HepG2 (cell line): ENCODE measurements around the gene HINFP. TPM values are rescaled to one million over a fixed set of nuclear protein-coding genes. Genes with fewer than 3 reads are reported as not detected.

ENCODE experiments used
- CBFB ChIP-seq: sonication (generic); formaldehyde crosslinking; IDR thresholded peaks from 2 replicates; pipeline ENCODE4 v1.4.0; 2020; ENCODE audit warnings: missing genetic modification reagents
- CREB1 ChIP-seq, 2 experiments: fragments of 450-650 bp in 1 of 2; IDR thresholded peaks; 2 replicates each; pipeline ENCODE4 v1.6.1; 2016 to 2017; ENCODE audit warnings: control low read depth in 1 of 2, mild to moderate bottlenecking in 1 of 2, missing compliant biosample characterization in 1 of 2, missing genetic modification characterization in 1 of 2
- ETV6 ChIP-seq: sonication (generic); formaldehyde crosslinking; conservative IDR thresholded peaks from 2 replicates; pipeline ENCODE4 v1.4.0; 2020; ENCODE audit warnings: missing genetic modification reagents
- FOXC1 ChIP-seq: sonication (generic); formaldehyde crosslinking; IDR thresholded peaks from 2 replicates; pipeline ENCODE4 v1.8.0; 2022; ENCODE audit warnings: mild to moderate bottlenecking, missing genetic modification reagents, borderline replicate concordance
- FOXM1 ChIP-seq: sonication (generic); formaldehyde crosslinking; IDR thresholded peaks from 2 replicates; pipeline ENCODE4 v1.5.0; 2020; ENCODE audit warnings: missing genetic modification reagents
- GABPB1 ChIP-seq: IDR thresholded peaks from 2 replicates; pipeline ENCODE4 v1.6.1; 2016; ENCODE audit warnings: mild to moderate bottlenecking, missing genetic modification reagents, moderate library complexity, missing compliant biosample characterization
- MEIS2 ChIP-seq: sonication (generic); formaldehyde crosslinking; IDR thresholded peaks from 2 replicates; pipeline ENCODE4 v1.9.0; 2021; ENCODE audit warnings: mild to moderate bottlenecking, missing genetic modification reagents
- MZF1 ChIP-seq: sonication (generic); formaldehyde crosslinking; IDR thresholded peaks from 2 replicates; pipeline ENCODE4 v1.8.1; 2023; ENCODE audit warnings: mild to moderate bottlenecking, missing genetic modification reagents, borderline replicate concordance
- PHF20 ChIP-seq: sonication (generic); formaldehyde crosslinking; IDR thresholded peaks from 2 replicates; pipeline ENCODE4 v1.5.0; 2020; ENCODE audit warnings: mild to moderate bottlenecking, missing genetic modification reagents
- PHF21A ChIP-seq: sonication (generic); formaldehyde crosslinking; IDR thresholded peaks from 2 replicates; pipeline ENCODE4 v1.5.0; 2020; ENCODE audit warnings: mild to moderate bottlenecking, missing genetic modification reagents
- PHF5A ChIP-seq: IDR thresholded peaks from one replicate; pipeline ENCODE4 v1.6.1; 2018; ENCODE audit warnings: low read depth, missing genetic modification reagents; ENCODE audit not compliant: unreplicated experiment
- PITX1 ChIP-seq: sonication (generic); formaldehyde crosslinking; IDR thresholded peaks from 2 replicates; pipeline ENCODE4 v1.5.1; 2020; ENCODE audit warnings: mild to moderate bottlenecking, missing genetic modification reagents
- POLR2AphosphoS2 ChIP-seq: IDR thresholded peaks from 2 replicates; pipeline ENCODE4 v1.6.1; 2011; ENCODE audit warnings: low read depth, low read length, improper control_type of control experiment
- SIX4 ChIP-seq: sonication (generic); formaldehyde crosslinking; IDR thresholded peaks from 2 replicates; pipeline ENCODE4 v1.4.0; 2020; ENCODE audit warnings: missing genetic modification reagents
- SMC3 ChIP-seq: IDR thresholded peaks from 2 replicates; pipeline ENCODE4 v1.6.1; 2011; ENCODE audit warnings: low read length, improper control_type of control experiment
- SNAPC2 ChIP-seq: sonication (generic); formaldehyde crosslinking; IDR thresholded peaks from 2 replicates; pipeline ENCODE4 v1.8.1; 2022; ENCODE audit warnings: mild to moderate bottlenecking, missing genetic modification reagents
- SOX6 ChIP-seq, 2 experiments: fragments of 450-650 bp in 1 of 2; sonication (generic) in 1 of 2; formaldehyde crosslinking in 1 of 2; IDR thresholded peaks; 2 replicates each; pipeline versions ENCODE4 v1.4.0 to v1.6.1; 2017 to 2020; ENCODE audit warnings: antibody characterized with exemption in 1 of 2, mild to moderate bottlenecking in 1 of 2, missing genetic modification reagents in 1 of 2
- TCF12 ChIP-seq, 2 experiments: fragments of 450-650 bp in 1 of 2; sonication (generic) in 1 of 2; formaldehyde crosslinking in 1 of 2; IDR thresholded peaks; 2 replicates each; pipeline versions ENCODE4 v1.6.1 to v1.8.0; 2017 to 2022; ENCODE audit warnings: antibody characterized with exemption in 1 of 2, mild to moderate bottlenecking in 1 of 2, missing genetic modification reagents in 1 of 2, moderate library complexity in 1 of 2
- ZFX ChIP-seq: sonication (generic); formaldehyde crosslinking; IDR thresholded peaks from 2 replicates; pipeline ENCODE4 v1.4.0; 2020; ENCODE audit warnings: mild to moderate bottlenecking, low read depth, missing genetic modification reagents, moderate library complexity
- ZNF430 ChIP-seq: sonication (generic); formaldehyde crosslinking; IDR thresholded peaks from 2 replicates; pipeline ENCODE4 v1.9.0; 2021; ENCODE audit warnings: mild to moderate bottlenecking, missing genetic modification reagents
- ZNF501 ChIP-seq: sonication (generic); formaldehyde crosslinking; IDR thresholded peaks from 2 replicates; pipeline ENCODE4 v1.5.1; 2020; ENCODE audit warnings: mild to moderate bottlenecking, moderate library complexity, missing genetic modification reagents
- ZNF549 ChIP-seq: sonication (generic); formaldehyde crosslinking; IDR thresholded peaks from 2 replicates; pipeline ENCODE4 v1.5.0; 2020; ENCODE audit warnings: missing genetic modification reagents
- polyA plus RNA-seq, 8 experiments: library from polyadenylated mRNA; depleted of rRNA in 3 of 8; stranded (reverse) in 7 of 8; unstranded in 1 of 8; fragments of >200 nt; fragmentation: Illumina TruSeq in 4 of 8; extraction: Trizol in 4 of 8; gene quantifications; 2 replicates each; pipeline versions ENCODE4 v1.2.1 to v1.2.3, GENCODE V29; 2011 to 2016; ENCODE audit warnings: low read depth in 4 of 8, missing spikeins in 1 of 8, mixed read lengths in 1 of 8; ENCODE audit not compliant: insufficient read depth in 1 of 8
- total RNA-seq, 5 experiments: library from RNA; depleted of rRNA; stranded (reverse); fragments of >200 nt; fragmentation: Illumina TruSeq; extraction: Trizol; gene quantifications; 2 replicates each; pipeline ENCODE4 v1.2.3, GENCODE V29; 2016; ENCODE audit warnings: low read depth in 1 of 5
- TF ChIP-seq, protein P1 (sequence below): sonication (generic); formaldehyde crosslinking; IDR thresholded peaks from 2 replicates; pipeline ENCODE4 v1.9.0; 2022; ENCODE audit warnings: missing genetic modification reagents, mild to moderate bottlenecking, borderline replicate concordance
- TF ChIP-seq, protein P2 (sequence below): sonication (generic); formaldehyde crosslinking; IDR thresholded peaks from 2 replicates; pipeline ENCODE4 v1.5.0; 2020; ENCODE audit warnings: mild to moderate bottlenecking, missing genetic modification reagents
- TF ChIP-seq, protein P3 (sequence below): sonication (generic); formaldehyde crosslinking; IDR thresholded peaks from 2 replicates; pipeline ENCODE4 v1.8.0; 2022; ENCODE audit warnings: missing genetic modification reagents, mild to moderate bottlenecking, inconsistent platforms, borderline replicate concordance

The HINFP gene
- total and polyA plus RNA-seq, 2 of the 13 experiments (the other 11 are each of a cell fraction or from before 2014, with no cell fraction given) = 15.1 to 21.4 TPM

DNA sequence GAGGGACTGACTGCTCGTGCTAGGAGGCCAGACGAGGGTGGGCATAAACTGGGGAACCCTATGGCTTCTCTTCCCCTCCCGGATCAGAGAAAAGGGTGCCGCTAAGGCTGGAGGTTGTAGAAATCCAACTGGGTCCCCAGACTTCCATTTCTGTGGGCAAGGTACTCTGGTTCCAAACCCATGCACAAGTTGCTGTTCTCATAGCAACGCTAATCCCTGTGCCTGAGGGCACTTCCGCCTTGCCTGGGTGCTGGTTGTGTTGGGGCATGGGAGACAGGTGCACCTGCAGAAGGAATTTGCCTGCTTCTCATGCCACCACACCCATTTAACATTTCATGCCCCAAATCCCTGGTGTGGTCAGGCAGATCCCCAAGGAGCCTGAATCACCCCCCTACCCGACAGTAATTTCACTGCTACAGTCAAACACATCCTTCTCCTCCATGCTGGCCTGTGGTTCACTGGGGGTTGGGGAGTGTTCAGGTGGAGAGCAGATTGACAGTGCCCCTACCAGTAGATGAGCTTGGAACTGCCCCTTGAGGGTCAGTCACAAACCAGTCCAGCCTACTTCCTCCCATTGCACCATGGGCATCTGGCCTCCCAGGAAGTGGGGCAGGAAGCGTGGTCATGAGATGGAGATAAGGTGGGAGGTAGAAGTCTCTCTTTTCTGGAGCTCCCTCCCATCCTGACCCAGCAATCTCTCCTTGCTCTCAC is 13.1 kb upstream of the HINFP start (continued):
- TF ChIP-seq, protein P1, sequence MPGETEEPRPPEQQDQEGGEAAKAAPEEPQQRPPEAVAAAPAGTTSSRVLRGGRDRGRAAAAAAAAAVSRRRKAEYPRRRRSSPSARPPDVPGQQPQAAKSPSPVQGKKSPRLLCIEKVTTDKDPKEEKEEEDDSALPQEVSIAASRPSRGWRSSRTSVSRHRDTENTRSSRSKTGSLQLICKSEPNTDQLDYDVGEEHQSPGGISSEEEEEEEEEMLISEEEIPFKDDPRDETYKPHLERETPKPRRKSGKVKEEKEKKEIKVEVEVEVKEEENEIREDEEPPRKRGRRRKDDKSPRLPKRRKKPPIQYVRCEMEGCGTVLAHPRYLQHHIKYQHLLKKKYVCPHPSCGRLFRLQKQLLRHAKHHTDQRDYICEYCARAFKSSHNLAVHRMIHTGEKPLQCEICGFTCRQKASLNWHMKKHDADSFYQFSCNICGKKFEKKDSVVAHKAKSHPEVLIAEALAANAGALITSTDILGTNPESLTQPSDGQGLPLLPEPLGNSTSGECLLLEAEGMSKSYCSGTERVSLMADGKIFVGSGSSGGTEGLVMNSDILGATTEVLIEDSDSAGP (CRISPR knock-in tag) = peak; percentile 80
- TF ChIP-seq ETV6 = peak; percentile 33
- TF ChIP-seq, protein P2, sequence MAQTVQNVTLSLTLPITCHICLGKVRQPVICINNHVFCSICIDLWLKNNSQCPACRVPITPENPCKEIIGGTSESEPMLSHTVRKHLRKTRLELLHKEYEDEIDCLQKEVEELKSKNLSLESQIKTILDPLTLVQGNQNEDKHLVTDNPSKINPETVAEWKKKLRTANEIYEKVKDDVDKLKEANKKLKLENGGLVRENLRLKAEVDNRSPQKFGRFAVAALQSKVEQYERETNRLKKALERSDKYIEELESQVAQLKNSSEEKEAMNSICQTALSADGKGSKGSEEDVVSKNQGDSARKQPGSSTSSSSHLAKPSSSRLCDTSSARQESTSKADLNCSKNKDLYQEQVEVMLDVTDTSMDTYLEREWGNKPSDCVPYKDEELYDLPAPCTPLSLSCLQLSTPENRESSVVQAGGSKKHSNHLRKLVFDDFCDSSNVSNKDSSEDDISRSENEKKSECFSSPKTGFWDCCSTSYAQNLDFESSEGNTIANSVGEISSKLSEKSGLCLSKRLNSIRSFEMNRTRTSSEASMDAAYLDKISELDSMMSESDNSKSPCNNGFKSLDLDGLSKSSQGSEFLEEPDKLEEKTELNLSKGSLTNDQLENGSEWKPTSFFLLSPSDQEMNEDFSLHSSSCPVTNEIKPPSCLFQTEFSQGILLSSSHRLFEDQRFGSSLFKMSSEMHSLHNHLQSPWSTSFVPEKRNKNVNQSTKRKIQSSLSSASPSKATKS (CRISPR knock-in tag) = no peak
- no peak for TF ChIP-seq FOXC1 (CRISPR knock-in tag)
- no peak for TF ChIP-seq ZNF430 (CRISPR knock-in tag)
- TF ChIP-seq GABPB1 (CRISPR knock-in tag) = peak; percentile 48; the same call in 1 of the 2 replicates
- no peak for TF ChIP-seq ZNF549 (CRISPR knock-in tag)
- 0 out of 2 replicates have a peak, but pooled peaks have one; percentile 17 for TF ChIP-seq CBFB (CRISPR knock-in tag)
- TF ChIP-seq PHF21A (CRISPR knock-in tag) = peak; percentile 69
- TF ChIP-seq MEIS2 (CRISPR knock-in tag) = no peak
- no peak for TF ChIP-seq PHF5A
- TF ChIP-seq POLR2AphosphoS2 = no peak
- peak; percentile 49; the same call in 1 of the 2 replicates for TF ChIP-seq ZNF501 (CRISPR knock-in tag)
- TF ChIP-seq, protein P3, sequence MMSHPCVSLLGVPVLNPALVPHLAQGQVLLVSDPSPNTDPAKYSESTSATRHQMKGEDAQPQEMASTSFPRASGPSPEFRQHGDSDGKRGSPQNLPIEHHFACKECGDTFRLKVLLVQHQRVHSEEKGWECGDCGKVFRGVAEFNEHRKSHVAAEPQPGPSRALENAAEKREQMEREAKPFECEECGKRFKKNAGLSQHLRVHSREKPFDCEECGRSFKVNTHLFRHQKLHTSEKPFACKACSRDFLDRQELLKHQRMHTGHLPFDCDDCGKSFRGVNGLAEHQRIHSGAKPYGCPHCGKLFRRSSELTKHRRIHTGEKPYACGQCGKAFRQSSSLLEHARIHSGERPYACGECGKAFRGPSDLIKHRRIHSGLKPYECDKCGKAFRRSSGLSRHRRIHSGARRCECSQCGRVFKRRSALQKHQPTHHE (CRISPR knock-in tag) = no peak
- 0 out of 2 replicates have a peak, but pooled peaks have one; percentile 43 for TF ChIP-seq SNAPC2 (CRISPR knock-in tag)
- TF ChIP-seq MZF1 (CRISPR knock-in tag) = peak; percentile 46; the same call in 1 of the 2 replicates
- TF ChIP-seq SMC3 = no peak
- peak; percentile 68 for TF ChIP-seq PHF20
- TF ChIP-seq SOX6 (IDR thresholded peaks at IDR 0.05) = no peak
- no peak for TF ChIP-seq SOX6 (CRISPR knock-in tag; IDR thresholded peaks at IDR 0.05)
- peak; percentile 94 for TF ChIP-seq PITX1 (CRISPR knock-in tag)
- TF ChIP-seq CREB1 (IDR thresholded peaks at IDR 0.05) = no peak
- TF ChIP-seq CREB1 (CRISPR knock-in tag; IDR thresholded peaks at IDR 0.05) = 0 out of 2 replicates have a peak, but pooled peaks have one; percentile 8
- no peak for TF ChIP-seq ZFX (CRISPR knock-in tag)
- TF ChIP-seq TCF12 (IDR thresholded peaks at IDR 0.05) = no peak
- TF ChIP-seq TCF12 (CRISPR knock-in tag; IDR thresholded peaks at IDR 0.05) = no peak
- TF ChIP-seq FOXM1 (CRISPR knock-in tag) = no peak
- no peak for TF ChIP-seq SIX4 (CRISPR knock-in tag)
